ENCODE data around the gene RNF212B. TPM values are rescaled to one million over a fixed set of nuclear protein-coding genes. Genes with fewer than 3 reads are reported as not detected.
"Not testable (repeated sequence)": the region's sequence is repeated elsewhere in the genome, so short reads cannot be mapped to it uniquely, and the experiment has no call there.

RNF212B gene, protein sequence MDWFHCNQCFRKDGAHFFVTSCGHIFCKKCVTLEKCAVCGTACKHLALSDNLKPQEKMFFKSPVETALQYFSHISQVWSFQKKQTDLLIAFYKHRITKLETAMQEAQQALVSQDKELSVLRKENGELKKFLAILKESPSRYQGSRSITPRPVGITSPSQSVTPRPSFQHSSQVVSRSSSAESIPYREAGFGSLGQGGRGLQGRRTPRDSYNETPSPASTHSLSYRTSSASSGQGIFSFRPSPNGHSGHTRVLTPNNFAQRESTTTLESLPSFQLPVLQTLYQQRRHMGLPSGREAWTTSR
- not detected for total RNA-seq
- long read RNA-seq, partial matches to known transcripts: 0 of 2 reads
- long read RNA-seq, other reads (novel, unspliced or antisense): 2 of 2 reads

DNA sequence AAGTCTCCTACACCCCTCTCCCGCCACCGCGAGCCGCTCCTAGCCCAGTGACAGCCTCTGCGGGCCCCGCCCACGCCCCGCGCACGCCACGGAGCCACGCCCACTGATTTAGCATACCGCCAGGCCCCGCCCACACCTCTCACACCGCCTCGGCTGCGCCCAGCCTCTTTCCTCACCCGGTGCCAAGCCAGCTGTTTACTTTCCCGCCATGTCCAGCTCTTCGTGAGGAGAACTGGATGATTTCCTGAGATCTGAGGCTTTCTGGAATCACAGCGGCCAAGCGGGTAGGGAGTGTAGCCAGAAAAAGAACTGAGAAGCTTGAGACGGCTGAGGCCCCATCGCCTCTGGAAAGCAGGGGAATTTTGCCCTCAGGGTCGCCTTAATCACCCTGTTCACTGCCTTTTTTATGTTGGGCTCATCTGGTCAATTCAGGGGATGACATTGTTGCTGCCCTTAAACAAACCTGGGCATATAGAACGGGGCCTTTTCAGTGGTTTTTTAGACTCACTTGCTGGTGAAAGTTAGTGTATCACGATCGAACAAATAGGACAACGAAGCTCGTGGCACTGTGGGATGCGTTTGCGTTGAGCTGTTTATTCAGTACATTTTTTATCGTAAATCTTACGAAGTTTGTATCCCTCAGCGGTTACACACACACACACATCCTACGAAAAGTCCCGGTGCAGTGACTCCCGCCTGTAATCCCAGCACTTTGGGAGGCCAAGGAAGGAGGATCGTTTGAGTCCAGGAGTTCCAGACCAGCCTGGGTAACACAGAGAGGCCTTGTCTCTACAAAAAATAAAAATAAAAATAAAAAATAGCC, at the start of gene RNF212B:
Gene RNF212B, plus strand, starts transcription at position 165 of the 823 bp plus-strand sequence. CDS start 2,410 bp downstream, outside the sequence.
- Histone ChIP-seq H3K27ac (no peak within 1 kb of the TSS), H3K36me3 (no peaks in the 10 kb centered on the region), H3K9me3 (no peaks in the 10 kb centered on the region), H3K4me1 (peaks cover 5% of the 10 kb centered on the region), H3K4me3 (peak within 1 kb of the TSS; percentile 44), H3K27me3 (ENCODE audit: low read depth) (no peaks in the 10 kb centered on the region)
- ATAC-seq: peak; percentile 100
- TF ChIP-seq, protein P1, sequence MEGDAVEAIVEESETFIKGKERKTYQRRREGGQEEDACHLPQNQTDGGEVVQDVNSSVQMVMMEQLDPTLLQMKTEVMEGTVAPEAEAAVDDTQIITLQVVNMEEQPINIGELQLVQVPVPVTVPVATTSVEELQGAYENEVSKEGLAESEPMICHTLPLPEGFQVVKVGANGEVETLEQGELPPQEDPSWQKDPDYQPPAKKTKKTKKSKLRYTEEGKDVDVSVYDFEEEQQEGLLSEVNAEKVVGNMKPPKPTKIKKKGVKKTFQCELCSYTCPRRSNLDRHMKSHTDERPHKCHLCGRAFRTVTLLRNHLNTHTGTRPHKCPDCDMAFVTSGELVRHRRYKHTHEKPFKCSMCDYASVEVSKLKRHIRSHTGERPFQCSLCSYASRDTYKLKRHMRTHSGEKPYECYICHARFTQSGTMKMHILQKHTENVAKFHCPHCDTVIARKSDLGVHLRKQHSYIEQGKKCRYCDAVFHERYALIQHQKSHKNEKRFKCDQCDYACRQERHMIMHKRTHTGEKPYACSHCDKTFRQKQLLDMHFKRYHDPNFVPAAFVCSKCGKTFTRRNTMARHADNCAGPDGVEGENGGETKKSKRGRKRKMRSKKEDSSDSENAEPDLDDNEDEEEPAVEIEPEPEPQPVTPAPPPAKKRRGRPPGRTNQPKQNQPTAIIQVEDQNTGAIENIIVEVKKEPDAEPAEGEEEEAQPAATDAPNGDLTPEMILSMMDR (IDR thresholded peaks at IDR 0.05): no peak
- DNase-seq: peak; percentile 98
- intact Hi-C loops (cut with DNase I): no loop called here

DNA sequence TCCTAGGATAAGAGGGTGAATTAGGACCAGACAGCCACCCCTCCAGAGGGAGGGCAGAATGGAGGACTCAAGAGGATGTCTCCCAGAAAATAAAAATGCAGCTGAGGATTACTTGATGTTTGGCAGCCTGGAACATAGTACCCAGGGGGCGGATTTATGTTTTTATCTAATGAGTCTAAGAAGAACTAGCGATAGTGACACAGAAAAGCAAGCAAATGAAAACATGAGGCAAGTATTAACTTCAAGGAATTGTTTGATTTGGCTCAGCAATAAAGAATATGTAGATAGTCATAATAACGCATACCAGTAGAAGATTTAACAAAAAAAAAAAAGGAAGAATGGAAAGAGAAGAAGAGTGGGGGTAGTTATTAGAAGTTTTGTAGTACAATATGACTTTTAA, 44.3 kb upstream of the RNF212B start:
- Histone ChIP-seq H3K27ac (no peak overlapping the region), H3K4me1 (no peaks in the 10 kb centered on the region), H3K9me3 (no peaks in the 10 kb centered on the region), H3K36me3 (no peaks in the 10 kb centered on the region), H3K4me3 (no peak overlapping the region), H3K27me3 (ENCODE audit: low read depth) (no peaks in the 10 kb centered on the region)
- intact Hi-C loops (cut with DNase I): no loop called here
- TF ChIP-seq, protein P1 (IDR thresholded peaks at IDR 0.05): no peak
- DNase-seq: no peak
- ATAC-seq: no peak

DNA sequence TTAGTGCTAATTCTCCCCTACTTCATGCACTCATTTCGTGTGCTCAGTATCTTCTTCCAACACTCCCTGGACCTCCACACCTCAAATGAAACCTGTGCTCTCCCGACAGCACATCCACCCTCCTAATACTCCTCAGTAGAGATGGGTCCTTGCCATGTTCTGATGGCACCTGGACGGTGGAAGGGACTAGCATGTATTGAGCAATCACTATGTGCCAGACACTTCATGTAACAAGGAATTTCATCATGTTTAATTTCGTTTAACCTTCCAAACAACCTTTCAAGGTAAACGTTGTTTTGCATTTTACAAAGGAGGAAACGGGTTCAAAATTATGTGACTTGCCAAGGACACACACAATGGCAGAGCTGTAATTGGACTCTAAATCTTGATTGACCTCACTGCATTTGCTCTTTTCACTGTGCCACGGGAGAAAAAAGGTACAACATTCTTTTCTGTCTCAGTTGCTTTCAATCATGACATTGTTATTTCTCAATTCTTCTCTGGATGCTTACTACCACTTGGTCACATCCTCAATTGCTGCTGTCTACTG, 42.1 kb upstream of the RNF212B start:
- Histone ChIP-seq H3K4me3 (no peak overlapping the region), H3K9me3 (no peaks in the 10 kb centered on the region), H3K4me1 (no peaks in the 10 kb centered on the region), H3K36me3 (no peaks in the 10 kb centered on the region), H3K27ac (no peak overlapping the region), H3K27me3 (ENCODE audit: low read depth) (no peaks in the 10 kb centered on the region)
- TF ChIP-seq, protein P1 (IDR thresholded peaks at IDR 0.05): no peak
- ATAC-seq (no peak), DNase-seq (no peak)
- intact Hi-C loops (cut with DNase I): no loop called here

DNA sequence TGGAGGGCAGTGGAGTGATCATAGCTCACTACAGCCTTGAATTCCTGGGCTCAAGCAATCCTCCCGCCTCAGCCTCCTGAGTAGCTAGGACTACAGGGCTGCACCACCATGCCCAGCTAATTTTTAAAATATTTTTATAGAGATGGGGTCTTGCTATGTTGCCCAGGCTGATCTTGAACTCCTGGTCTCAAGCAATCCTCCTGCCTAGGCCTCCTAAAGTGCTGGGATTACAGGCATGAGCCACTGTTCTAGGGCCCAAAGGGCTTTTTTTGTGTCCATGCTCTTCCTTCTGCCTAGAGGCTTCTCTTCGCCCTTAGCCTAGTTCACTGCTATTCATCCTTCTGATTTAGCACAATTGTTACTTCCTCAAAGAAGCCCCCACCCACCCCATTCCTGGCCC, 41.2 kb upstream of the RNF212B start:
- intact Hi-C loops (cut with DNase I); H3K27ac ChIP-seq; DNase-seq; H3K36me3 ChIP-seq; ATAC-seq; H3K4me3 ChIP-seq; H3K27me3 ChIP-seq (ENCODE audit: low read depth); H3K4me1 ChIP-seq; H3K9me3 ChIP-seq: not testable (repeated sequence)

DNA sequence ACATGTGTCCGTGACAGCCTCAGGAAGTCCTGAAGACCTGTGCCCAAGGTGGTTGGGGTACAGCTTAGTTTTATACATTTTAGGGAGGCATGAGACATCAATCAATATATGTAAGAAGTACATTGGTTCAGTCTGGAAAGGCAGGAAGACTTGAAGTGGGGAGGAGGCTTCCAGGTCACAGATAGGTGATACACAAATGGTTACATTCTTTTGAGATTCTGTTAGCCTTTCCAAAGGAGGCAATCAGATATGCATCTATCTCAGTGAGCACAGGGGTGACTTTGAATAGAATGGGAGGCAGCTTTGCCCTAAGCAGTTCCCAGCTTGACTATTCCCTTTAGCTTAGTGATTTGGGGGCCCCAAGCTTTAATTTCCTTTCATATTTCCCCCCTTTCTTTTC, 38.6 kb upstream of the RNF212B start:
- H3K9me3 ChIP-seq; H3K4me1 ChIP-seq; ATAC-seq; H3K27ac ChIP-seq; H3K27me3 ChIP-seq (ENCODE audit: low read depth); H3K36me3 ChIP-seq; intact Hi-C loops (cut with DNase I); DNase-seq; H3K4me3 ChIP-seq: not testable (repeated sequence)

DNA sequence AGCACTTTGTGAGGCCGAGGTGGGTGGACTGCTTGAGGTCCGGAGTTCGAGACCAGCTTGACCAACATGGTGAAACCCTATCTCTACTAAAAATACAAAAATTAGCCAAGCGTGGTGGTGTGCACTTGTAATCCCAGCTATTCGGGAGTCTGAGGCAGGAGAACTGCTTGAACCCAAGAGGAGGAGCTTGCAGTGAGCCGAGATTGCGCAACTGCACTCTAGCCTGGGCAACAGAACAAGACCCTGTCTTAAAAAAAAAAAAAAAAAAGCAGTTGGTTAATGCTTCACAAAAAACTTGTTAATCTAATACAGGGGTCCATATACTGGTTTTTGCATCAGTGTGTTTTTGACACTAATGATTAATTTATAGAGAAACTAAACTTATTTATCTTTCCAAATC, 35.7 kb upstream of the RNF212B start:
- DNase-seq (no peak), ATAC-seq (no peak)
- Histone ChIP-seq H3K4me1 (no peaks in the 10 kb centered on the region), H3K36me3 (no peaks in the 10 kb centered on the region), H3K27me3 (ENCODE audit: low read depth) (no peaks in the 10 kb centered on the region), H3K9me3 (no peaks in the 10 kb centered on the region), H3K27ac (no peak overlapping the region), H3K4me3 (no peak overlapping the region)
- intact Hi-C loops (cut with DNase I): no loop called here
- TF ChIP-seq, protein P1 (IDR thresholded peaks at IDR 0.05): no peak
